Epithelial cell of umbilical artery (primary cell): ENCODE results near the gene C7orf33. TPM values are rescaled to one million over a fixed set of nuclear protein-coding genes. Genes with fewer than 3 reads are reported as not detected.

ENCODE experiments used
- total RNA-seq: library from RNA; depleted of rRNA; stranded (reverse); fragments of >200 nt; gene quantifications from 2 replicates; pipeline ENCODE4 v1.2.3, GENCODE V29; 2014

The C7orf33 gene
- total RNA-seq, result not detected in 2 replicates

GRCh38 chr7:148590471-148590870 lies at the start of gene C7orf33:
Gene C7orf33, plus strand, starts transcription at chr7:148590766. Its CDS starts 160 bp downstream, at chr7:148590926.

Other genes with a start within 250 kb of the C7orf33 start
- gene CUL1, start 108.1 kb downstream of the C7orf33 start, total RNA-seq, result 42.6 and 44.1 TPM in 2 replicates